ENCODE data around the gene HIPK2.

HIPK2 gene

DNA sequence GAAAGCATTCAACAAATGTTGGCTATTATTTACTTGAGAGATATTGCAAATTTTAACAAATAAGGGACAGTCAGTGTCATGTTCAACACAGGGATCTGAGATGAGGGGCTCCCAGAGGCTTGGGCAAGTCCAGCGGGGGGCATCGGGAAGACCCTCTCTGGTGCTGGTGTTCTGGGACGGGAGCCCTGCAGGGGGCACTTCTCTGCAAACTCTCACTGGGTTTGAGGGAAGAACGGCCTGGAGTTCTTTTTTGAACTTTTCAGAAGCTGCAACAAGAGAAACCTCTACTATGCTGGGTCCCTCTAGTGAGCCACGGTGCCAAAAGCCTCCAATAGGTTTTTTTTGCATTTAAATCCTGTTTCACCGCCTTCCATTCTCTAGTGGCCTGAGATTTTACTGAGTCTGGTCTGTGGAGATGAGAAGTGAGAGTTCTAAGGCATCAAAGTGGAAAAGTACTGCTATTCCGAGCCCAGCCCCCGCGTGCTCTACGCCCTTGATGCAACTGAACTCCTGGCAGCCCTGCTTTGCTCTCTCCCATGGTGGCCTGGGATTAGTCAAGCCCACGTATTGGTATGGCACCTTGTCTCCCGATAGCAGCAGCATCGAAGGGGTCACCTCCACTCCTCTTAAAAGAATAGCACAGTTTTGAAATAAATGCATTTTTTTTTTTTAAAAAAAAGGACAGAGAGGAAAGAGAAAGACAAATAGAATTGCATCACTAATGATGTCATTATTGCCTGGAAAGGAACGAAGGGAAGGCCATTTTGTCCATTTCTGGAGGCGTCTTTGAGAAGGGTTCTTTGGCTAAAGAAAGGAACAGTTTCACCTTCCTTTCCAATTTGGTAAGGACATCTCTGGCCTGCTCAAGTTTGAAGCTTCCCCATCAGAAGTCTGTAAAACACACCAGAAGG, 210.8 kb downstream of the HIPK2 start:
- TF ChIP-seq, protein P1, sequence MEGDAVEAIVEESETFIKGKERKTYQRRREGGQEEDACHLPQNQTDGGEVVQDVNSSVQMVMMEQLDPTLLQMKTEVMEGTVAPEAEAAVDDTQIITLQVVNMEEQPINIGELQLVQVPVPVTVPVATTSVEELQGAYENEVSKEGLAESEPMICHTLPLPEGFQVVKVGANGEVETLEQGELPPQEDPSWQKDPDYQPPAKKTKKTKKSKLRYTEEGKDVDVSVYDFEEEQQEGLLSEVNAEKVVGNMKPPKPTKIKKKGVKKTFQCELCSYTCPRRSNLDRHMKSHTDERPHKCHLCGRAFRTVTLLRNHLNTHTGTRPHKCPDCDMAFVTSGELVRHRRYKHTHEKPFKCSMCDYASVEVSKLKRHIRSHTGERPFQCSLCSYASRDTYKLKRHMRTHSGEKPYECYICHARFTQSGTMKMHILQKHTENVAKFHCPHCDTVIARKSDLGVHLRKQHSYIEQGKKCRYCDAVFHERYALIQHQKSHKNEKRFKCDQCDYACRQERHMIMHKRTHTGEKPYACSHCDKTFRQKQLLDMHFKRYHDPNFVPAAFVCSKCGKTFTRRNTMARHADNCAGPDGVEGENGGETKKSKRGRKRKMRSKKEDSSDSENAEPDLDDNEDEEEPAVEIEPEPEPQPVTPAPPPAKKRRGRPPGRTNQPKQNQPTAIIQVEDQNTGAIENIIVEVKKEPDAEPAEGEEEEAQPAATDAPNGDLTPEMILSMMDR (conservative IDR thresholded peaks at IDR 0.05; ENCODE audit: low read depth), result no peak
- no peak overlapping the region for H3K27ac ChIP-seq
- ChIA-PET CTCF (no interaction called here), POLR2A (ENCODE audit: low non-redundant PET) (no interaction called here)
- no peak for DNase-seq (ENCODE audit: low spot score)

DNA sequence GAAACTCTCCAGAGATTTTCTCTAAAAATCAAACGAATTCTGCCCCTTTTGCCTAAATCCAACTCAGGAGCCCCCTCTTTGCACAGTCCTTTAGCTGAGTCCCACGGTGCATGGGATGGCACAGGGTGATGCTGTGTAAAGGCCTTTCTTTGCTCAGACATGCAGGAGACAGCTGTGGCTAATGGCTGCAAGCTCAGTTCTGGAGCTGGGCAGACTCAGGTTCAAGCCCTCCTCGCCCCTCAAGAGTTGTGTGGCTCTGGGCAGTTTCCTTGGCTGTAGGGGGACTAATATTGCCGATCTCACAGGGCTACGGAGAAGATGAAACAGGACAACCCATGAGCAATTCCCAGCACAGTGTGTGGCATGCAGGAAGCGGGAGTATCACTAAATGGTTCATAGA, 211.7 kb downstream of the HIPK2 start:
- H3K27ac ChIP-seq, result no peak overlapping the region
- TF ChIP-seq, protein P1 (conservative IDR thresholded peaks at IDR 0.05; ENCODE audit: low read depth), result no peak
- POLR2A ChIA-PET (ENCODE audit: low non-redundant PET), result no interaction called here
- CTCF ChIA-PET, result interaction anchor here (0.6 kb wide), 1 partner anchor 164 kb away, joined by 3 read pairs; no protein-coding TSS in a partner anchor
- DNase-seq (ENCODE audit: low spot score), result no peak

DNA sequence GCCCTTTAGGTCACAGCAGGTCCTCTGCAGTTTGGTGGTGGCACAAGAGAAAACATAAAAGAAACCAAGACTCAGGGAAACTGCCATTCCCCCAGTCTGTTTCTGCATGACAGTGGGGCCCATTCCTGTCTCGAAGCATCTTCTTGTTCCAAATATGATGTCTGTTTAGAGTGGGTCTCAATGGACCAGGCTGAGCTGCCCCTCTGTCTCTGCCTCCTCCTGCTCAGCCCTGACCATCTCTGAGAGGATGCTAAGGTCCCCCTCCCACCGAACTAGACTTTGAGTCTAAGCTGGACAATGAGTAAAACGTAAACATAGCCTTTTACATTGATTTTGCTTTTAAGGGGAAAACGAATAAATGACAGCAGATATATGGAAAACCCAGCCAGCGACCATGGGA, 213.9 kb downstream of the HIPK2 start:
- no peak for DNase-seq (ENCODE audit: low spot score)
- POLR2A ChIA-PET (ENCODE audit: low non-redundant PET), result no interaction called here
- CTCF ChIA-PET, result no interaction called here
- TF ChIP-seq, protein P1 (conservative IDR thresholded peaks at IDR 0.05; ENCODE audit: low read depth), result no peak
- no peak overlapping the region for H3K27ac ChIP-seq

DNA sequence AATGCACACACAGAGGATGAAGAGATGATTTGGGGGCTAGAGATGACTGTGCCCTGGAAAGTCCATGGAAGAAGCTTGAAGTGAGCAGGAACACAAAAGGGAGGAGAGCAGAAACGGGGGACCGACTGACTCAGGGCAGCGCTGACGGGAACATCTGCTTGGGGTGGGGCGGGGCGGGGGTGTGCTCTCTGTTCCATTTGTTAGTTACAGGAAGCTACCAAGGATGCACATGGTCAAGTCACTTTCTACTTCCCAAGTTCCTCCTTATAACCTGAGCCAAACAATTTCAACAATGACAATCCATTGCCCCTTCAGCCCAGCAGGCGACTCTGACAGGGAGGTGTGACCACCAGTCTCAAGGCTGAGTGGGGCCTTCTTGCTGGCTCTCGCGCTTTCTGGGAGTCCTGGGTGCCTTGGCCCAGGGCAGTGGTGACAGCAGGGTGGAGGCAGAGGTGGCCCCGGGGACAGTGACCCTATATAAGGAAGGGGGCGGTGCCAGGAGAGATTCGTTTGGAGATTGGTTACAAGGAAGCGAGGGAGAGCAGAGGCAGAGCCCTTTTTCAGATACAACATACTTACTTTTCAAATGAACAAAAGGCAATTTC, 214.7 kb downstream of the HIPK2 start:
- TF ChIP-seq, protein P1 (conservative IDR thresholded peaks at IDR 0.05; ENCODE audit: low read depth), result no peak
- DNase-seq (ENCODE audit: low spot score), result no peak
- H3K27ac ChIP-seq, result no peak overlapping the region
- CTCF ChIA-PET, result interaction anchor here (1.0 kb wide), 1 partner anchor 64 kb away, joined by 3 read pairs; no protein-coding TSS in a partner anchor
- POLR2A ChIA-PET (ENCODE audit: low non-redundant PET), result no interaction called here

DNA sequence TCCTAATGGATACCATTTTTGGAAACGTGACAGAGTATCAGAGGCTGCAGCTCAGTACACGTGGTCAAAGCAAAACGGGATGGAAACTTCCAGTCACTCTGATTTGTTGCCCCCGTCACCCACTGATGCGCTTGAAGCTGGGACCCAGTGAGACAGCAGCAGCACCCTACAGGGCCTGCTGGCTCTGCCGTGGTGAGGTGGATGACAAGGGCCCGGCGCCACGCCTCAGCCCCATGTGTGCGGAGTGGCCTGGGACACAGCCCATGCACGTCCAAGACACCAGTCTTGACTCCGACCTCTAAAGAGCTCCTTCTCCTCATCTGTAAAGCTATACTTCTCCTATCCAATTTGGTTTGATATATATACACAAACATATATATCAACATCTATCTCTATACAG, 215.3 kb downstream of the HIPK2 start:
- ChIA-PET CTCF (interaction anchor here (1.0 kb wide), 1 partner anchor 64 kb away, joined by 3 read pairs; no protein-coding TSS in a partner anchor), POLR2A (ENCODE audit: low non-redundant PET) (no interaction called here)

DNA sequence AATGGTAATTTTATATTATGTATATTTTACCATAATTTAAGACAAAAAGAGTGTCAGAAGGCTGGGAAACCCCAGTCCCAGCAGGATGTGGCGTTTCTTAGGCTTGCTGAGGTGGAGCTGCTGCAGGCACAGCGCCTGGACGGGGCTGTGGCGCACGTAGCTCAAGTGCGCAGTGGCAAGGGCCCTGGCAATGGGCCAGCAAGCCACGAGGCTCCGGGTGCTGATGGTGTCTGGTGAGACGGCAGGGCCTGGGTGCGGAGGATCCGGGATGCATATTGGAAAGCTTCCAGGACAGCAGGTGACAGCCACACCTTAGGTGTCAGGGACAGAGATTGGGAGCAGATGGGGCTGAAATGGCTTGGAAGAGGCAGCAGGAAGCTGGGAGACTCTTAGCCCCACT, 217.1 kb downstream of the HIPK2 start:
- ChIA-PET CTCF (no interaction called here), POLR2A (ENCODE audit: low non-redundant PET) (no interaction called here)
- no peak overlapping the region for H3K27ac ChIP-seq
- DNase-seq (ENCODE audit: low spot score), result no peak
- TF ChIP-seq, protein P1 (conservative IDR thresholded peaks at IDR 0.05; ENCODE audit: low read depth), result no peak

More for the DNA sequence above, 215.3 kb downstream of the HIPK2 start:
- TF ChIP-seq, protein P1 (conservative IDR thresholded peaks at IDR 0.05; ENCODE audit: low read depth), result no peak
- no peak overlapping the region for H3K27ac ChIP-seq
- DNase-seq (ENCODE audit: low spot score), result no peak
